ENCODE measurements around the gene GARRE1. TPM values are rescaled to one million over a fixed set of nuclear protein-coding genes. Genes with fewer than 3 reads are reported as not detected.

Gene GARRE1
- total and polyA plus RNA-seq, 8 donors: 2.1 to 60.7 (median 13.8) TPM

- TF ChIP-seq POLR2A (IDR thresholded peaks at IDR 0.05): no peak
- no peak for TF ChIP-seq CTCF (IDR thresholded peaks at IDR 0.05)
- TF ChIP-seq EP300 (IDR thresholded peaks at IDR 0.05): no peak
- TF ChIP-seq POLR2AphosphoS5 (IDR thresholded peaks at IDR 0.05): no peak
- H3K4me3 ChIP-seq: peak overlapping the region; percentile 79 to 98 (median 90)
- peak; percentile 35 to 84 for DNase-seq
- H3K9me3 ChIP-seq: no peaks in the 10 kb centered on the region
- intact Hi-C loops (cut with DNase I; ENCODE audit: low total_unique reads): no loop called here
- 0 to 1% (median 0%) methylated on average over 6 to 87 of the region's 88 CpGs for WGBS, 5 donors
- H3K4me1 ChIP-seq: peaks cover 10 to 44% (median 20%) of the 10 kb centered on the region in 4 donors
- H3K27ac ChIP-seq: peak overlapping the region; percentile 80 to 100 (median 95)
- no peaks in the 10 kb centered on the region for H3K27me3 ChIP-seq
- peaks cover 0 to 6% (median 0%) of the 10 kb centered on the region in 4 donors for H3K36me3 ChIP-seq
These were observed 511 bp downstream of the GARRE1 start for GRCh38 chr19:34254698-34255432.

DNA sequence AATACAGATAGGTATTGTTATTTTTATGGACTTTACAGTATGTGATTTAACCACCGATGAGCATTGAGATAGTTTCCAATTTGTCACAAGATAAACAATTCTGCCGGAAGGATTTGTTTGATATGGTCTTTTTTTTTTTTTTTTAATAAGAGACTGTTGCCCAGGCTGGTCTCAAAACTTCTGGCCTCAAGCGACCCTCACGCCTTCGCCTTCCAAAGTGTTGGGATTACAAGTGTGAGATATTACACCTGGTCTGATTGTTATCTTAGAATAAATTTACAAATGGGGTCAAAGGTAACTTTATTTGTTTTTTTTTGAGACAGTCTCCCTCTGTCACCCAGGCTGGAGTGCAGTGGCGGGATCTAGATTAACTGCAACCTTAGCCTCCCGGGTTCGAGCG is 1.2 kb downstream of the GARRE1 start:
- H3K27me3 ChIP-seq: no peaks in the 10 kb centered on the region
- DNase-seq: no peak
- peaks cover 0 to 6% (median 0%) of the 10 kb centered on the region in 4 donors for H3K36me3 ChIP-seq
- intact Hi-C loops (cut with DNase I; ENCODE audit: low total_unique reads): no loop called here
- 23 to 32% (median 23%) methylated on average over 9 of the region's 9 CpGs for WGBS, 5 donors
- no peaks in the 10 kb centered on the region for H3K9me3 ChIP-seq
- TF ChIP-seq POLR2A (IDR thresholded peaks at IDR 0.05): no peak
- no peak for TF ChIP-seq CTCF (IDR thresholded peaks at IDR 0.05)
- TF ChIP-seq POLR2AphosphoS5 (IDR thresholded peaks at IDR 0.05): no peak
- no peak for TF ChIP-seq EP300 (IDR thresholded peaks at IDR 0.05)
- peak overlapping the region; percentile 79 to 98 (median 90) for H3K4me3 ChIP-seq
- peak overlapping the region in 4 of 5 donors; percentile 80 to 98 (median 94) for H3K27ac ChIP-seq
- H3K4me1 ChIP-seq: peaks cover 10 to 51% (median 21%) of the 10 kb centered on the region in 4 donors

GRCh38 chr19:34256835-34257558 is 2.6 kb downstream of the GARRE1 start:
- Histone ChIP-seq H3K27ac (no peak overlapping the region), H3K4me3 (no peak overlapping the region), H3K27me3 (no peaks in the 10 kb centered on the region), H3K9me3 (no peaks in the 10 kb centered on the region), H3K4me1 (peaks cover 10 to 66% (median 27%) of the 10 kb centered on the region in 4 donors), H3K36me3 (peaks cover 0 to 6% (median 0%) of the 10 kb centered on the region in 4 donors)
- DNase-seq: no peak
- intact Hi-C loops (cut with DNase I; ENCODE audit: low total_unique reads): no loop called here
- WGBS, 5 donors: 65 to 79% (median 72%) methylated on average over 5 of the region's 5 CpGs
- TF ChIP-seq CTCF (IDR thresholded peaks at IDR 0.05): no peak
- TF ChIP-seq EP300 (IDR thresholded peaks at IDR 0.05): no peak
- TF ChIP-seq POLR2A (IDR thresholded peaks at IDR 0.05): no peak
- no peak for TF ChIP-seq POLR2AphosphoS5 (IDR thresholded peaks at IDR 0.05)

GRCh38 chr19:34257559-34257924 is 3.2 kb downstream of the GARRE1 start:
- no peaks in the 10 kb centered on the region for H3K9me3 ChIP-seq
- no peak for DNase-seq
- H3K27ac ChIP-seq: no peak overlapping the region
- no peaks in the 10 kb centered on the region for H3K27me3 ChIP-seq
- H3K4me1 ChIP-seq: peaks cover 10 to 68% (median 27%) of the 10 kb centered on the region in 4 donors
- TF ChIP-seq POLR2AphosphoS5 (IDR thresholded peaks at IDR 0.05): no peak
- no peak for TF ChIP-seq CTCF (IDR thresholded peaks at IDR 0.05)
- no peak for TF ChIP-seq EP300 (IDR thresholded peaks at IDR 0.05)
- TF ChIP-seq POLR2A (IDR thresholded peaks at IDR 0.05): no peak
- H3K36me3 ChIP-seq: peaks cover 0 to 6% (median 0%) of the 10 kb centered on the region in 4 donors
- no peak overlapping the region for H3K4me3 ChIP-seq
- intact Hi-C loops (cut with DNase I; ENCODE audit: low total_unique reads): no loop called here
- 69 to 83% (median 77%) methylated on average over 2 of the region's 2 CpGs for WGBS, 5 donors

Measured in stomach (tissue), 9 donors.